SK-N-SH (cell line): ENCODE data around the gene SPRYD4.

Experiments used
- CTCF ChIP-seq: fragments of 200-600 bp; sonication (generic); IDR thresholded peaks from 2 replicates; pipeline ENCODE4 v1.6.1; 2017; ENCODE audit warnings: antibody characterized with exemption, mild to moderate bottlenecking, moderate library complexity
- EZH2phosphoT487 ChIP-seq: fragments of 200-600 bp; sonication (generic); IDR thresholded peaks from 2 replicates; pipeline ENCODE4 v1.6.1; 2017; ENCODE audit warnings: low read depth, mixed run types, mild to moderate bottlenecking, antibody characterized with exemption, moderate library complexity, borderline replicate concordance
- NFIC ChIP-seq: IDR thresholded peaks from 2 replicates; pipeline ENCODE4 v1.4.0; 2012; ENCODE audit warnings: borderline replicate concordance

GRCh38 chr12:56479625-56480024 is 11.2 kb downstream of the SPRYD4 start:
- TF ChIP-seq CTCF (no peak), EZH2phosphoT487 (no peak), NFIC (no peak)
